ENCODE measurements around the gene DNLZ.

The DNLZ gene

GRCh38 chr9:136386018-136386417 is 22.5 kb upstream of the DNLZ start:
- no peak overlapping the region for H3K4me3 ChIP-seq (ENCODE audit: insufficient read depth, low read depth, low read length)
- no peaks in the 10 kb centered on the region for H3K4me1 ChIP-seq (ENCODE audit: control insufficient read depth, insufficient read depth, low read length)
- H3K27me3 ChIP-seq (ENCODE audit: control insufficient read depth, insufficient read depth, low read length, poor library complexity, severe bottlenecking): no peaks in the 10 kb centered on the region
- no peaks in the 10 kb centered on the region for H3K9me3 ChIP-seq (ENCODE audit: control insufficient read depth, low read length)
- peaks cover 53% of the 10 kb centered on the region for H3K36me3 ChIP-seq (ENCODE audit: control insufficient read depth, insufficient read depth, low read length)
- no peak overlapping the region for H3K27ac ChIP-seq (ENCODE audit: insufficient read depth, low read depth, low read length, poor library complexity, severe bottlenecking)
- WGBS, 2 experiments: 93 to 97% methylated on average over 13 of the region's 13 CpGs

GRCh38 chr9:136385015-136385414 is 21.5 kb upstream of the DNLZ start:
- H3K4me1 ChIP-seq (ENCODE audit: control insufficient read depth, insufficient read depth, low read length): no peaks in the 10 kb centered on the region
- H3K36me3 ChIP-seq (ENCODE audit: control insufficient read depth, insufficient read depth, low read length): peaks cover 59% of the 10 kb centered on the region
- WGBS, 2 experiments: 96 to 97% methylated on average over 11 of the region's 11 CpGs
- no peaks in the 10 kb centered on the region for H3K9me3 ChIP-seq (ENCODE audit: control insufficient read depth, low read length)
- H3K27ac ChIP-seq (ENCODE audit: insufficient read depth, low read depth, low read length, poor library complexity, severe bottlenecking): no peak overlapping the region
- no peak overlapping the region for H3K4me3 ChIP-seq (ENCODE audit: insufficient read depth, low read depth, low read length)
- no peaks in the 10 kb centered on the region for H3K27me3 ChIP-seq (ENCODE audit: control insufficient read depth, insufficient read depth, low read length, poor library complexity, severe bottlenecking)

GRCh38 chr9:136383436-136383835 is 19.9 kb upstream of the DNLZ start:
- 95% methylated on average over 20 of the region's 20 CpGs for WGBS, 2 experiments
- H3K4me3 ChIP-seq (ENCODE audit: insufficient read depth, low read depth, low read length): no peak overlapping the region
- H3K27ac ChIP-seq (ENCODE audit: insufficient read depth, low read depth, low read length, poor library complexity, severe bottlenecking): no peak overlapping the region
- peaks cover 44% of the 10 kb centered on the region for H3K36me3 ChIP-seq (ENCODE audit: control insufficient read depth, insufficient read depth, low read length)
- H3K9me3 ChIP-seq (ENCODE audit: control insufficient read depth, low read length): no peaks in the 10 kb centered on the region
- no peaks in the 10 kb centered on the region for H3K4me1 ChIP-seq (ENCODE audit: control insufficient read depth, insufficient read depth, low read length)
- H3K27me3 ChIP-seq (ENCODE audit: control insufficient read depth, insufficient read depth, low read length, poor library complexity, severe bottlenecking): no peaks in the 10 kb centered on the region

- peaks cover 33% of the 10 kb centered on the region for H3K36me3 ChIP-seq (ENCODE audit: control insufficient read depth, insufficient read depth, low read length)
- no peaks in the 10 kb centered on the region for H3K9me3 ChIP-seq (ENCODE audit: control insufficient read depth, low read length)
- H3K27ac ChIP-seq (ENCODE audit: insufficient read depth, low read depth, low read length, poor library complexity, severe bottlenecking): no peak overlapping the region
- no peak overlapping the region for H3K4me3 ChIP-seq (ENCODE audit: insufficient read depth, low read depth, low read length)
- no peaks in the 10 kb centered on the region for H3K27me3 ChIP-seq (ENCODE audit: control insufficient read depth, insufficient read depth, low read length, poor library complexity, severe bottlenecking)
- WGBS, 2 experiments: 92% methylated on average over 25 of the region's 25 CpGs
- H3K4me1 ChIP-seq (ENCODE audit: control insufficient read depth, insufficient read depth, low read length): no peaks in the 10 kb centered on the region
These were observed 18.5 kb upstream of the DNLZ start for GRCh38 chr9:136381966-136382513.

- Histone ChIP-seq H3K4me1 (ENCODE audit: control insufficient read depth, insufficient read depth, low read length) (no peaks in the 10 kb centered on the region), H3K27ac (ENCODE audit: insufficient read depth, low read depth, low read length, poor library complexity, severe bottlenecking) (no peak overlapping the region), H3K4me3 (ENCODE audit: insufficient read depth, low read depth, low read length) (no peak overlapping the region), H3K27me3 (ENCODE audit: control insufficient read depth, insufficient read depth, low read length, poor library complexity, severe bottlenecking) (no peaks in the 10 kb centered on the region), H3K36me3 (ENCODE audit: control insufficient read depth, insufficient read depth, low read length) (peaks cover 31% of the 10 kb centered on the region), H3K9me3 (ENCODE audit: control insufficient read depth, low read length) (no peaks in the 10 kb centered on the region)
- WGBS, 2 experiments: 95% methylated on average over 9 of the region's 9 CpGs
These were observed 17.8 kb upstream of the DNLZ start for GRCh38 chr9:136381311-136381710.

GRCh38 chr9:136380381-136380780 is 16.8 kb upstream of the DNLZ start:
- no peaks in the 10 kb centered on the region for H3K27me3 ChIP-seq (ENCODE audit: control insufficient read depth, insufficient read depth, low read length, poor library complexity, severe bottlenecking)
- peaks cover 31% of the 10 kb centered on the region for H3K36me3 ChIP-seq (ENCODE audit: control insufficient read depth, insufficient read depth, low read length)
- H3K4me3 ChIP-seq (ENCODE audit: insufficient read depth, low read depth, low read length): no peak overlapping the region
- H3K27ac ChIP-seq (ENCODE audit: insufficient read depth, low read depth, low read length, poor library complexity, severe bottlenecking): no peak overlapping the region
- H3K9me3 ChIP-seq (ENCODE audit: control insufficient read depth, low read length): no peaks in the 10 kb centered on the region
- 96% methylated on average over 17 of the region's 17 CpGs for WGBS, 2 experiments
- H3K4me1 ChIP-seq (ENCODE audit: control insufficient read depth, insufficient read depth, low read length): no peaks in the 10 kb centered on the region

GRCh38 chr9:136379891-136380290 is 16.3 kb upstream of the DNLZ start:
- no peak overlapping the region for H3K4me3 ChIP-seq (ENCODE audit: insufficient read depth, low read depth, low read length)
- no peaks in the 10 kb centered on the region for H3K27me3 ChIP-seq (ENCODE audit: control insufficient read depth, insufficient read depth, low read length, poor library complexity, severe bottlenecking)
- peaks cover 31% of the 10 kb centered on the region for H3K36me3 ChIP-seq (ENCODE audit: control insufficient read depth, insufficient read depth, low read length)
- H3K9me3 ChIP-seq (ENCODE audit: control insufficient read depth, low read length): no peaks in the 10 kb centered on the region
- H3K4me1 ChIP-seq (ENCODE audit: control insufficient read depth, insufficient read depth, low read length): no peaks in the 10 kb centered on the region
- WGBS, 2 experiments: 87 to 89% methylated on average over 11 of the region's 11 CpGs
- no peak overlapping the region for H3K27ac ChIP-seq (ENCODE audit: insufficient read depth, low read depth, low read length, poor library complexity, severe bottlenecking)

GRCh38 chr9:136379401-136379800 is 15.9 kb upstream of the DNLZ start:
- no peaks in the 10 kb centered on the region for H3K27me3 ChIP-seq (ENCODE audit: control insufficient read depth, insufficient read depth, low read length, poor library complexity, severe bottlenecking)
- no peaks in the 10 kb centered on the region for H3K9me3 ChIP-seq (ENCODE audit: control insufficient read depth, low read length)
- H3K27ac ChIP-seq (ENCODE audit: insufficient read depth, low read depth, low read length, poor library complexity, severe bottlenecking): no peak overlapping the region
- H3K4me1 ChIP-seq (ENCODE audit: control insufficient read depth, insufficient read depth, low read length): no peaks in the 10 kb centered on the region
- peaks cover 29% of the 10 kb centered on the region for H3K36me3 ChIP-seq (ENCODE audit: control insufficient read depth, insufficient read depth, low read length)
- no peak overlapping the region for H3K4me3 ChIP-seq (ENCODE audit: insufficient read depth, low read depth, low read length)
- WGBS, 2 experiments: 95 to 96% methylated on average over 11 of the region's 11 CpGs

- Histone ChIP-seq H3K27ac (ENCODE audit: insufficient read depth, low read depth, low read length, poor library complexity, severe bottlenecking) (no peak overlapping the region), H3K4me1 (ENCODE audit: control insufficient read depth, insufficient read depth, low read length) (no peaks in the 10 kb centered on the region), H3K9me3 (ENCODE audit: control insufficient read depth, low read length) (no peaks in the 10 kb centered on the region), H3K27me3 (ENCODE audit: control insufficient read depth, insufficient read depth, low read length, poor library complexity, severe bottlenecking) (no peaks in the 10 kb centered on the region), H3K4me3 (ENCODE audit: insufficient read depth, low read depth, low read length) (no peak overlapping the region), H3K36me3 (ENCODE audit: control insufficient read depth, insufficient read depth, low read length) (peaks cover 25% of the 10 kb centered on the region)
- 95 to 96% methylated on average over 18 of the region's 18 CpGs for WGBS, 2 experiments
These were observed 15.4 kb upstream of the DNLZ start for GRCh38 chr9:136379003-136379287.

GRCh38 chr9:136378170-136379002 is 14.8 kb upstream of the DNLZ start:
- H3K4me3 ChIP-seq (ENCODE audit: insufficient read depth, low read depth, low read length): no peak overlapping the region
- peaks cover 21% of the 10 kb centered on the region for H3K36me3 ChIP-seq (ENCODE audit: control insufficient read depth, insufficient read depth, low read length)
- 93% methylated on average over 28 of the region's 28 CpGs for WGBS, 2 experiments
- peaks cover 5% of the 10 kb centered on the region for H3K4me1 ChIP-seq (ENCODE audit: control insufficient read depth, insufficient read depth, low read length)
- no peaks in the 10 kb centered on the region for H3K9me3 ChIP-seq (ENCODE audit: control insufficient read depth, low read length)
- no peaks in the 10 kb centered on the region for H3K27me3 ChIP-seq (ENCODE audit: control insufficient read depth, insufficient read depth, low read length, poor library complexity, severe bottlenecking)
- H3K27ac ChIP-seq (ENCODE audit: insufficient read depth, low read depth, low read length, poor library complexity, severe bottlenecking): no peak overlapping the region

Measured in ectodermal cell (in vitro differentiated cells).